Adrenal gland (tissue), 5 donors: ENCODE measurements around the gene FNBP1.
"Not testable (repeated sequence)": the region's sequence is repeated elsewhere in the genome, so short reads cannot be mapped to it uniquely, and the experiment has no call there.

Source experiments
- POLR2A ChIP-seq, 2 donors: fragments of 450-650 bp; IDR thresholded peaks; one replicate each; pipeline ENCODE4 v1.6.1; 2017; ENCODE audit warnings: antibody characterized with exemption in 2 of 2, mild to moderate bottlenecking in 2 of 2, moderate library complexity in 1 of 2
- TF ChIP-seq, protein P1 (sequence below), 6 experiments: fragments of 450-650 bp in 4 of 6; fragments of 200-600 bp in 2 of 6; sonication (generic) in 1 of 6; IDR thresholded peaks; 1 replicate in 5 of 6; 2 replicates in 1 of 6; pipeline versions ENCODE4 v1.5.1 to v1.8.0; 2016 to 2021; ENCODE audit warnings: antibody characterized with exemption in 6 of 6, mild to moderate bottlenecking in 2 of 6, moderate library complexity in 1 of 6
- donor health status: DM: no; HTN: no; CAD: no.

DNA sequence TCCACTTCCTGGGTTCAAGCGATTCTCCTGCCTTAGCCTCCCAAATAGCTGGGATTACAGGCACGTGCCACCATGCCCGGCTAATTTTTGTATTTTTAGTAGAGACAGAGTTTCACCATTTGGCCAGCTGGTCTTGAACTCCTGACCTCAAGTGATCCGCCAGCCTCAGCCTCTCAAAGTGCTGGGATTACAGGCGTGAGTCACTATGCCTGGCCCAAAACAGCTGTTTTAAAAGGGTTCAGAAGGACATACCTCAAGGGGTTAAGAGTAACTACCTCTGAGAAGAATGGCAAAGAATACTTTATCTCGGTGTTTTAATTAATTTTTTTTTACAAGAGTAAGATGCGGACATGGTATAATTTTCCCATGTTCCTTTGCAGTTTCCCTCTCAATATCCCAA is 94.4 kb downstream of the FNBP1 start:
- not testable (repeated sequence) for TF ChIP-seq POLR2A (IDR thresholded peaks at IDR 0.05)
- TF ChIP-seq, protein P1, sequence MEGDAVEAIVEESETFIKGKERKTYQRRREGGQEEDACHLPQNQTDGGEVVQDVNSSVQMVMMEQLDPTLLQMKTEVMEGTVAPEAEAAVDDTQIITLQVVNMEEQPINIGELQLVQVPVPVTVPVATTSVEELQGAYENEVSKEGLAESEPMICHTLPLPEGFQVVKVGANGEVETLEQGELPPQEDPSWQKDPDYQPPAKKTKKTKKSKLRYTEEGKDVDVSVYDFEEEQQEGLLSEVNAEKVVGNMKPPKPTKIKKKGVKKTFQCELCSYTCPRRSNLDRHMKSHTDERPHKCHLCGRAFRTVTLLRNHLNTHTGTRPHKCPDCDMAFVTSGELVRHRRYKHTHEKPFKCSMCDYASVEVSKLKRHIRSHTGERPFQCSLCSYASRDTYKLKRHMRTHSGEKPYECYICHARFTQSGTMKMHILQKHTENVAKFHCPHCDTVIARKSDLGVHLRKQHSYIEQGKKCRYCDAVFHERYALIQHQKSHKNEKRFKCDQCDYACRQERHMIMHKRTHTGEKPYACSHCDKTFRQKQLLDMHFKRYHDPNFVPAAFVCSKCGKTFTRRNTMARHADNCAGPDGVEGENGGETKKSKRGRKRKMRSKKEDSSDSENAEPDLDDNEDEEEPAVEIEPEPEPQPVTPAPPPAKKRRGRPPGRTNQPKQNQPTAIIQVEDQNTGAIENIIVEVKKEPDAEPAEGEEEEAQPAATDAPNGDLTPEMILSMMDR (IDR thresholded peaks at IDR 0.05) = not testable (repeated sequence)
